GM12891 (cell line): ENCODE data around the gene FGGY.

Experiments
- PAX5 ChIP-seq: IDR thresholded peaks from 2 replicates; pipeline ENCODE4 v1.6.1; 2011; ENCODE audit warnings: low read length, moderate library complexity, mild to moderate bottlenecking; ENCODE audit not compliant: insufficient read depth, severe bottlenecking
- POLR2A ChIP-seq: IDR thresholded peaks from 2 replicates; pipeline ENCODE4 v1.6.1; 2011; ENCODE audit warnings: low read depth, low read length, control low read depth
- POLR2AphosphoS5 ChIP-seq: IDR thresholded peaks from 2 replicates; pipeline ENCODE4 v1.6.1; 2011; ENCODE audit warnings: low read depth, low read length, control low read depth
- SPI1 ChIP-seq: IDR thresholded peaks from 2 replicates; pipeline ENCODE4 v1.6.1; 2011; ENCODE audit warnings: low read depth, low read length, control low read depth
- TAF1 ChIP-seq: IDR thresholded peaks from 2 replicates; pipeline ENCODE4 v1.6.1; 2011; ENCODE audit warnings: low read depth, low read length, control low read depth

DNA sequence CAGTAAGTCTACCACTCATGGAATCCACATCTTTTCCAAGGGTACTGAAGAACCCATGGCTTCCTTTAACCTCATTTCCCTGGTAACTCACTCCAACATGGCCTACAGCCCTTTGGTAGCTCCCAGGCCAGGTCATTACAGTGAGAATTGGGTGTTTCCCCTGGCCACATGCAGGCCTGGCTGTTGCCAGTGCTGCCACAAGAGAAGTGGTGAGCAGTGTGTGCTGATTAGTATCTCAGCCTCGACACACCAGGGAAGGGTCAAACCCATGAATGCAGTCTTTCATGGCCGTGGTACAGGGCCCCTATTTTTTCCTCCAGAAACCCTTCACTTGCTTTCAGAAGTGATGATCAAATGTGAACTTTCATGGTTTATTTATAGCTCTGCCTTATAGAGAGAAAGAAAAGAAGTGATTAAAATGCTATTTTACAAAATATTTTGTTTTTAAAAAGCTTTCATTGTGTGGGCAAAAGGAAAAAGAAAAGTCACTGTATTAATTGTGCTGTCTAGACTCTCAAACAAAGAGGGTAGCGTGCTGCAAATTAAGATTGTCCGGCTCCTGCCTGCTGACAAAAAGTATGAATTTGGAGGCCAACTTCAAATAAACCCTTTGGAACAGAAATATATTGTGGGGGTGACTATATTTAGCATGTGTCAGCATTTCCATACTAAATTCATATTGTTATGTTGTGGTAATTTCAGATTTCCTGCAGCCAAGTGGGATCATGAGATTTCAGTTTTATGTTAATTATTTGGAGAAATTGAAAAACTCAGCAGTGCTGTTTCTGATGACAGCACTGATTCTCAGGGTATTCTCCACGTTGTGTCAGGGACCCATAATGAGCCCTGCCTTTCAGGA is 455.9 kb downstream of the FGGY start:
- no peak for TF ChIP-seq POLR2AphosphoS5
- TF ChIP-seq TAF1, result no peak
- no peak for TF ChIP-seq POLR2A
- no peak for TF ChIP-seq SPI1
- no peak for TF ChIP-seq PAX5
